MM.1S (cell line): ENCODE measurements around the gene USP5.

Experiments
- CTCF ChIP-seq: fragments of 300-600 bp; sonication (generic); IDR thresholded peaks from 2 replicates; pipeline ENCODE4 v1.5.1; 2016; ENCODE audit warnings: antibody characterized with exemption, low read length, mixed read lengths
- EZH2phosphoT487 ChIP-seq: fragments of 300-600 bp; sonication (generic); IDR thresholded peaks from 2 replicates; pipeline ENCODE4 v1.6.1; 2018; ENCODE audit warnings: antibody characterized with exemption, low read length

DNA sequence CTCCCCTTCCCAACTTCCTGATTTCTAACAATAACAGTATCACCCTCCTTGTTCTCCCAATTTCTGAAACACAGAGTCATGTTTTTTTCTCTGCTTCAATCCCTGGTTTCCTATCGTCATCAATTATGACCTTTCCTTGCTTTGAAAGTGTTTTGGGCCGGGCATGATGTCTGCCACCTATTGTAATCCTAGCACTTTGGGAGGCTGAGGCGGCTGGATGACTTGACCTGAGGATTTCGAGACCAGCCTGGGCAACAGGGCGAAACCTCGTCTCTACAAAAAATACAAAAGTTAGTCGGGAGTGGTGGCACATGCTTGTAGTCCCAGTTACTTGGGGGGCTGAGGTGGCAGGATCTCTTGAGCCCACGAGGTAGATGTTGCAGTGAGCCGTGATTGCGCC, 42.9 kb upstream of the USP5 start:
- TF ChIP-seq CTCF (no peak), EZH2phosphoT487 (no peak)
